GM19043 (cell line): ENCODE measurements around the gene FOXN1.

ENCODE experiments used
- ATAC-seq: cut with Tn5 transposase; IDR thresholded peaks from one replicate; pipeline ENCODE4 v1.9.1; 2021; ENCODE audit warnings: low read depth; ENCODE audit not compliant: unreplicated experiment

Gene FOXN1

GRCh38 chr17:28540231-28540630 lies 34.1 kb downstream of the FOXN1 start:
- no peak for ATAC-seq

- no peak for ATAC-seq
Measured at GRCh38 chr17:28541439-28541838, 35.3 kb downstream of the FOXN1 start.

- no peak for ATAC-seq
Measured at GRCh38 chr17:28544402-28545140, 38.4 kb downstream of the FOXN1 start.

GRCh38 chr17:28545141-28545503 lies 39.0 kb downstream of the FOXN1 start:
- ATAC-seq, result no peak

GRCh38 chr17:28545787-28546415 lies 39.8 kb downstream of the FOXN1 start:
- no peak for ATAC-seq

GRCh38 chr17:28547096-28547622 lies 41.0 kb downstream of the FOXN1 start:
- ATAC-seq, result no peak

GRCh38 chr17:28547623-28548416 lies 41.7 kb downstream of the FOXN1 start:
- ATAC-seq, result no peak

- no peak for ATAC-seq
Measured at GRCh38 chr17:28548417-28549130, 42.4 kb downstream of the FOXN1 start.

- ATAC-seq, result no peak
Measured at GRCh38 chr17:28549236-28550132, 43.3 kb downstream of the FOXN1 start.

GRCh38 chr17:28550858-28551257 lies 44.7 kb downstream of the FOXN1 start:
- ATAC-seq, result no peak

- ATAC-seq, result no peak
Measured at GRCh38 chr17:28551421-28552175, 45.5 kb downstream of the FOXN1 start.

GRCh38 chr17:28552176-28552999 lies 46.2 kb downstream of the FOXN1 start, which contains the start of gene UNC119:
TSS of gene UNC119 (minus strand) at chr17:28552624. CDS start at chr17:28552557, 67 bp downstream.
- ATAC-seq, result peak; percentile 55

- ATAC-seq, result no peak
Measured at GRCh38 chr17:28553000-28553505, 46.9 kb downstream of the FOXN1 start.

GRCh38 chr17:28554565-28554964 lies 48.4 kb downstream of the FOXN1 start:
- ATAC-seq, result no peak

- no peak for ATAC-seq
Measured at GRCh38 chr17:28555022-28555421, 48.9 kb downstream of the FOXN1 start.

GRCh38 chr17:28563475-28563874 lies 57.3 kb downstream of the FOXN1 start:
- ATAC-seq, result no peak

- ATAC-seq, result no peak
Measured at GRCh38 chr17:28567604-28568003, 61.5 kb downstream of the FOXN1 start.

- no peak for ATAC-seq
Measured at GRCh38 chr17:28569446-28569845, 63.3 kb downstream of the FOXN1 start.
